ENCODE data around the gene NSUN3. TPM values are rescaled to one million over a fixed set of nuclear protein-coding genes. Genes with fewer than 3 reads are reported as not detected.

The NSUN3 gene
- total and polyA plus RNA-seq, 8 donors = 3.3 to 9.7 (median 5.4) TPM

- ATAC-seq (no peak), FAIRE-seq (no peak), DNase-seq (no peak)
- TF ChIP-seq CTCF (IDR thresholded peaks at IDR 0.05) = no peak
- no peaks in the 10 kb centered on the region for H3K9me3 ChIP-seq
- 86 to 89% methylated on average over 4 of the region's 4 CpGs for WGBS, 2 donors
- H3K4me1 ChIP-seq = no peaks in the 10 kb centered on the region
- H3K27ac ChIP-seq = no peak overlapping the region
- no peaks in the 10 kb centered on the region for H3K27me3 ChIP-seq
- intact Hi-C loops (cut with DNase I) = no loop called here
- peaks cover 0 to 9% (median 4%) of the 10 kb centered on the region in 3 donors for H3K36me3 ChIP-seq
- no peak overlapping the region for H3K4me3 ChIP-seq
These were observed 20.4 kb downstream of the NSUN3 start for GRCh38 chr3:94083261-94083660.

GRCh38 chr3:94089126-94089525, 26.3 kb downstream of the NSUN3 start:
- intact Hi-C loops (cut with DNase I) = no loop called here
- WGBS, 2 donors = 81 to 83% methylated on average over 1 of the region's 1 CpG
- FAIRE-seq (no peak), ATAC-seq (no peak), DNase-seq (no peak)
- no peaks in the 10 kb centered on the region for H3K9me3 ChIP-seq
- no peaks in the 10 kb centered on the region for H3K27me3 ChIP-seq
- H3K4me1 ChIP-seq = no peaks in the 10 kb centered on the region
- H3K36me3 ChIP-seq = peaks cover 0 to 9% (median 4%) of the 10 kb centered on the region in 3 donors
- TF ChIP-seq CTCF (IDR thresholded peaks at IDR 0.05) = no peak
- no peak overlapping the region for H3K27ac ChIP-seq
- no peak overlapping the region for H3K4me3 ChIP-seq

- no peaks in the 10 kb centered on the region for H3K9me3 ChIP-seq
- no peak for ATAC-seq
- WGBS, 2 donors = 97 to 98% methylated on average over 1 of the region's 1 CpG
- intact Hi-C loops (cut with DNase I) = no loop called here
- H3K4me1 ChIP-seq = no peaks in the 10 kb centered on the region
- no peak for DNase-seq
- H3K27me3 ChIP-seq = no peaks in the 10 kb centered on the region
- TF ChIP-seq CTCF (IDR thresholded peaks at IDR 0.05) = no peak
- H3K36me3 ChIP-seq = peaks cover 0 to 17% (median 0%) of the 10 kb centered on the region in 3 donors
- H3K27ac ChIP-seq = no peak overlapping the region
- FAIRE-seq = no peak
- no peak overlapping the region for H3K4me3 ChIP-seq
These were observed 29.2 kb downstream of the NSUN3 start for GRCh38 chr3:94092086-94092485.

GRCh38 chr3:94093151-94093550, 30.3 kb downstream of the NSUN3 start:
- no peak overlapping the region for H3K27ac ChIP-seq
- H3K36me3 ChIP-seq = peaks cover 0 to 18% (median 0%) of the 10 kb centered on the region in 3 donors
- intact Hi-C loops (cut with DNase I) = no loop called here
- H3K4me1 ChIP-seq = no peaks in the 10 kb centered on the region
- ATAC-seq = no peak
- no peaks in the 10 kb centered on the region for H3K9me3 ChIP-seq
- TF ChIP-seq CTCF (IDR thresholded peaks at IDR 0.05) = no peak
- no peak overlapping the region for H3K4me3 ChIP-seq
- H3K27me3 ChIP-seq = no peaks in the 10 kb centered on the region
- 85 to 86% methylated on average over 1 of the region's 1 CpG for WGBS, 2 donors
- no peak for DNase-seq
- FAIRE-seq = no peak

GRCh38 chr3:94095111-94095510, 32.2 kb downstream of the NSUN3 start:
- DNase-seq (no peak), ATAC-seq (no peak), FAIRE-seq (no peak)
- TF ChIP-seq CTCF (IDR thresholded peaks at IDR 0.05) = no peak
- 96 to 100% methylated on average over 2 of the region's 2 CpGs for WGBS, 2 donors
- H3K4me1 ChIP-seq = no peaks in the 10 kb centered on the region
- H3K9me3 ChIP-seq = no peaks in the 10 kb centered on the region
- no peaks in the 10 kb centered on the region for H3K27me3 ChIP-seq
- H3K36me3 ChIP-seq = peaks cover 0 to 26% (median 0%) of the 10 kb centered on the region in 3 donors
- no peak overlapping the region for H3K4me3 ChIP-seq
- no peak overlapping the region for H3K27ac ChIP-seq
- intact Hi-C loops (cut with DNase I) = no loop called here
